Testis (tissue), 3 donors: ENCODE data around the gene SEC61A1. TPM values are rescaled to one million over a fixed set of nuclear protein-coding genes. Genes with fewer than 3 reads are reported as not detected.

Source experiments
- DNase-seq: peaks from one replicate; pipeline ENCODE4 v3.0.0-alpha.2; 2019
- H3K27ac ChIP-seq, 2 donors: fragments of 200-600 bp; sonication (generic); one replicate each; pipeline ENCODE4 v1.5.1; 2019
- H3K27me3 ChIP-seq: fragments of 200-600 bp; sonication (generic); one replicate; pipeline ENCODE4 v1.5.1; 2019
- H3K36me3 ChIP-seq: fragments of 200-600 bp; sonication (generic); one replicate; pipeline ENCODE4 v1.5.1; 2017; ENCODE audit warnings: low read depth; ENCODE audit errors: missing control alignments
- H3K4me1 ChIP-seq: fragments of 200-600 bp; sonication (generic); one replicate; pipeline ENCODE4 v1.5.1; 2019
- H3K4me3 ChIP-seq, 2 donors: fragments of 200-600 bp; sonication (generic); one replicate each; pipeline ENCODE4 v1.5.1; 2017 to 2019
- H3K9me3 ChIP-seq: fragments of 200-600 bp; sonication (generic); one replicate; pipeline ENCODE4 v1.5.1; 2017
- POLR2A ChIP-seq: fragments of 450-650 bp; IDR thresholded peaks from one replicate; pipeline ENCODE4 v1.6.1; 2017; ENCODE audit warnings: antibody characterized with exemption, mild to moderate bottlenecking, moderate library complexity
- WGBS, 2 donors: methylation state at CpG; one replicate each; pipeline ENCODE4 v1.1.5; 2018; 5-methylcytosine and 5-hydroxymethylcytosine counted together
- intact Hi-C: fragments of 100-400 bp; cut with DNase I; formaldehyde crosslinking; loops from one replicate; pipeline ENCODE4 v1.15.1; 2023; ENCODE audit warnings: low total_unique reads
- polyA plus RNA-seq: library from polyadenylated mRNA; stranded (reverse); fragments of 350-450 nt; fragmentation: Illumina TruSeq; extraction: RNeasy Lipid Tissue Mini Kit (QIAGEN cat#74804); gene quantifications from one replicate; pipeline ENCODE4 v1.2.3, GENCODE V29; 2014; ENCODE audit warnings: low read depth, low replicate concordance; ENCODE audit not compliant: insufficient read depth
- total RNA-seq, 2 donors: library from RNA; depleted of rRNA; stranded (reverse); fragments of >200 nt; gene quantifications; one replicate each; pipeline ENCODE4 v1.2.3, GENCODE V29; 2016
- TF ChIP-seq, protein P1 (sequence below), 3 experiments: fragments of 450-650 bp in 2 of 3; fragments of 200-600 bp in 1 of 3; sonication (generic) in 1 of 3; IDR thresholded peaks; one replicate each; pipeline ENCODE4 v1.5.1; 2016 to 2019; ENCODE audit warnings: antibody characterized with exemption in 3 of 3, mild to moderate bottlenecking in 2 of 3, moderate library complexity in 1 of 3

SEC61A1 gene
- total and polyA plus RNA-seq, 3 donors from 2014 or later = 119 to 137 (median 129) TPM

DNA sequence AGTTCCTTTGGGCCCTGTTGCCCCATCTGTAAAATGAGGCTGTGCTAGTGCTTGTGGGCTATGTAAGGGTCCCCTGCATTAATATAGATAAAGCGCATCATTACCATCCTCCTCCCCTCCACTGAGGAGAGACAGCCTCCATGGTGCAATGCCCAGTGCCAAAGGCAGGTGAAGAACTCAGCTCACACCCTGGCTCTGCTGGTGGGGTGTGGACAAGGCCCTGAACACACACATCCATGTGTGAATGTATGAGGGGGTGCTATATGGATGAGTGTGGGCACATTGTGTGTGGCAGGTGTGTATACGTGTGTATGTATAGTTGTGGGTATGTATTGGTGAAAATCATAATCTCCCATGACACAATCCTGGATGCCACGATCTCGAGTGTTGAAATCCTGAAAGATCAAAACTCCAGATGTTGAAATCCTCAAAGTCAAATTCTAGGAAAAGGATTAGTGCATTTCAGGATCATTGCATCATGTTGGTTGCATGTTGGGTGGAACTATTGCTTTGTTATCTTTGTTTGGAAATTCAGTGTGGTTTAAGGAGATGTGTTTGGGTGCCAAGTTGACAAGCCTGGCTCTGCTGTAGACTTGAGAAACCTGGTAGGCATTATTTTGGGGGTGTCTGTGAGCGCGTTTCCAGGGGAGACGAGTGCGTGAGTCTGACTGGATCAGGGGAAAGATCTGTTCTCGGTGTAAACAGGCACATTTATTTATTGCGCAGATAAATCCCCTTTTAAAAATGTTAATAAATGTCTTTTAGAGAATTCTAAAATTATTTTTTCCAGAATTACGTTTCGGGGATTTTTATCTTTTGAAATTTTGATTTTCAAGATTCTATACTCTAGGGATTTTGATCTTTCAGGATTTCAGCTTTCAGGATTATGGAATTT is 42.0 kb upstream of the SEC61A1 start:
- Histone ChIP-seq H3K4me1 (peaks cover 3% of the 10 kb centered on the region), H3K27ac (no peak overlapping the region), H3K4me3 (no peak overlapping the region), H3K27me3 (no peaks in the 10 kb centered on the region), H3K9me3 (no peaks in the 10 kb centered on the region), H3K36me3 (no peaks in the 10 kb centered on the region)
- TF ChIP-seq, protein P1, sequence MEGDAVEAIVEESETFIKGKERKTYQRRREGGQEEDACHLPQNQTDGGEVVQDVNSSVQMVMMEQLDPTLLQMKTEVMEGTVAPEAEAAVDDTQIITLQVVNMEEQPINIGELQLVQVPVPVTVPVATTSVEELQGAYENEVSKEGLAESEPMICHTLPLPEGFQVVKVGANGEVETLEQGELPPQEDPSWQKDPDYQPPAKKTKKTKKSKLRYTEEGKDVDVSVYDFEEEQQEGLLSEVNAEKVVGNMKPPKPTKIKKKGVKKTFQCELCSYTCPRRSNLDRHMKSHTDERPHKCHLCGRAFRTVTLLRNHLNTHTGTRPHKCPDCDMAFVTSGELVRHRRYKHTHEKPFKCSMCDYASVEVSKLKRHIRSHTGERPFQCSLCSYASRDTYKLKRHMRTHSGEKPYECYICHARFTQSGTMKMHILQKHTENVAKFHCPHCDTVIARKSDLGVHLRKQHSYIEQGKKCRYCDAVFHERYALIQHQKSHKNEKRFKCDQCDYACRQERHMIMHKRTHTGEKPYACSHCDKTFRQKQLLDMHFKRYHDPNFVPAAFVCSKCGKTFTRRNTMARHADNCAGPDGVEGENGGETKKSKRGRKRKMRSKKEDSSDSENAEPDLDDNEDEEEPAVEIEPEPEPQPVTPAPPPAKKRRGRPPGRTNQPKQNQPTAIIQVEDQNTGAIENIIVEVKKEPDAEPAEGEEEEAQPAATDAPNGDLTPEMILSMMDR (IDR thresholded peaks at IDR 0.05) = no peak
- no peak for TF ChIP-seq POLR2A
- no peak for DNase-seq
- 91 to 93% methylated on average over 12 of the region's 12 CpGs for WGBS, 2 donors
- intact Hi-C loops = no loop called here

GRCh38 chr3:128011140-128011539 is 41.1 kb upstream of the SEC61A1 start:
- DNase-seq = peak; percentile 33
- no peaks in the 10 kb centered on the region for H3K36me3 ChIP-seq
- TF ChIP-seq POLR2A = no peak
- TF ChIP-seq, protein P1 (IDR thresholded peaks at IDR 0.05) = peak in 1 of 3 experiments; percentile 30
- no peaks in the 10 kb centered on the region for H3K9me3 ChIP-seq
- H3K27me3 ChIP-seq = no peaks in the 10 kb centered on the region
- no peak overlapping the region for H3K27ac ChIP-seq
- intact Hi-C loops = no loop called here
- 10 to 17% methylated on average over 9 to 12 of the region's 12 CpGs for whole genome bisulfite sequencing, 2 donors
- peaks cover 3% of the 10 kb centered on the region for H3K4me1 ChIP-seq
- no peak overlapping the region for H3K4me3 ChIP-seq

- no peaks in the 10 kb centered on the region for H3K36me3 ChIP-seq
- H3K4me1 ChIP-seq = no peaks in the 10 kb centered on the region
- DNase-seq = no peak
- no peaks in the 10 kb centered on the region for H3K27me3 ChIP-seq
- intact Hi-C loops = no loop called here
- 78 to 82% methylated on average over 14 of the region's 14 CpGs for WGBS, 2 donors
- TF ChIP-seq POLR2A = no peak
- TF ChIP-seq, protein P1 (IDR thresholded peaks at IDR 0.05) = no peak
- no peaks in the 10 kb centered on the region for H3K9me3 ChIP-seq
- no peak overlapping the region for H3K27ac ChIP-seq
- no peak overlapping the region for H3K4me3 ChIP-seq
These were observed 40.2 kb upstream of the SEC61A1 start for GRCh38 chr3:128012050-128012449.

DNA sequence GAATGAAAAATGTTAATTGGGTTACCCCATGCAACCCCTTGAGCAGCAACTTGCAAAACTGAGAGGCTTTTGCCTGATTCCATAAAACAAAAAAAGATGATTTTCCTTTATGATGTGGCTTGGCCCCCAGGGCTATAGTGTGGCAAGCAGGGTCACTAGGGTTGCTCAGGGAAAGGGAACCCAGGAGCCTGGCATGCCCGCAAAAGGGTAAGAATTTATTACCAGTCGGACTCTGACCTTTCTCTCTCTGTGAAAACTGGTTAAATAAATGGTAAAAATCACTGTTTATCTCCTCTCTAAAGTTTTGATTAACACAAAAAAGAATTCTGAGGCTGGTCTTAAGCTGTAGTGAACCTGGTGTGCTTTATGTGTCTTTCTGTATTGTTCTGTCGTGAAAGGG is 37.7 kb upstream of the SEC61A1 start:
- 93 to 96% methylated on average over 3 of the region's 3 CpGs for WGBS, 2 donors
- TF ChIP-seq, protein P1 (IDR thresholded peaks at IDR 0.05) = no peak
- no peak for TF ChIP-seq POLR2A
- intact Hi-C loops = no loop called here

GRCh38 chr3:128016502-128016901 is 35.7 kb upstream of the SEC61A1 start:
- 89 to 94% methylated on average over 1 of the region's 1 CpG for WGBS, 2 donors
- no peaks in the 10 kb centered on the region for H3K36me3 ChIP-seq
- H3K27ac ChIP-seq = no peak overlapping the region
- no peak for DNase-seq
- no peaks in the 10 kb centered on the region for H3K27me3 ChIP-seq
- H3K4me1 ChIP-seq = no peaks in the 10 kb centered on the region
- no peak for TF ChIP-seq POLR2A
- TF ChIP-seq, protein P1 (IDR thresholded peaks at IDR 0.05) = no peak
- no peak overlapping the region for H3K4me3 ChIP-seq
- intact Hi-C loops = no loop called here
- H3K9me3 ChIP-seq = no peaks in the 10 kb centered on the region

More for the DNA sequence above, 37.7 kb upstream of the SEC61A1 start:
- Histone ChIP-seq H3K36me3 (no peaks in the 10 kb centered on the region), H3K4me1 (no peaks in the 10 kb centered on the region), H3K27me3 (no peaks in the 10 kb centered on the region), H3K9me3 (no peaks in the 10 kb centered on the region), H3K4me3 (no peak overlapping the region), H3K27ac (no peak overlapping the region)
- DNase-seq = no peak
